ENCODE results near the gene ATF6.

The ATF6 gene

DNA sequence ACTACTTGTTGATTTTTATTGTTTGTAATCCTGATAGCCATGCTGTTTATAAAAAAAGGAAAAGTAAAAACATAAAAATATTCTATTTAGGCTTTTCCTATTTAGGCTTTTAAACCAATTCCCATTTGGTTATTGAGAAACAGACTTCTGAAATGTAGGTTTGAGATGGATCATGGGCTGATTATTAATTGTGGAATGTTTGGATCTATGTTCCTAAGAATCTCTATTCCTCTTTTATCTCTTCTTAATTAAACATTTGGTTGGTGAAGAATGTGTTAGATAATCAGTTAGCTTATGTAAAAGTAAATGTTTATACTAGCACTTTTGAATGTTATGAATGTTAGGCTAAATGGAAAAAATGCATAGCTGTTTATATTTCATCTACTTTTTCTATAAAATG, 97.4 kb downstream of the ATF6 start:
- no peaks in the 10 kb centered on the region for H3K4me1 ChIP-seq (ENCODE audit: low read depth, poor library complexity, severe bottlenecking)
- no peak overlapping the region for H3K4me2 ChIP-seq
- H2AFZ ChIP-seq (ENCODE audit: low read depth) = no peak overlapping the region
- no peak overlapping the region for H3K4me3 ChIP-seq (IDR thresholded peaks at IDR 0.05; ENCODE audit: insufficient read depth, low read depth, low read length)
- no peaks in the 10 kb centered on the region for H3K27me3 ChIP-seq (ENCODE audit: insufficient read depth, low read depth)
- TF ChIP-seq, protein P1, sequence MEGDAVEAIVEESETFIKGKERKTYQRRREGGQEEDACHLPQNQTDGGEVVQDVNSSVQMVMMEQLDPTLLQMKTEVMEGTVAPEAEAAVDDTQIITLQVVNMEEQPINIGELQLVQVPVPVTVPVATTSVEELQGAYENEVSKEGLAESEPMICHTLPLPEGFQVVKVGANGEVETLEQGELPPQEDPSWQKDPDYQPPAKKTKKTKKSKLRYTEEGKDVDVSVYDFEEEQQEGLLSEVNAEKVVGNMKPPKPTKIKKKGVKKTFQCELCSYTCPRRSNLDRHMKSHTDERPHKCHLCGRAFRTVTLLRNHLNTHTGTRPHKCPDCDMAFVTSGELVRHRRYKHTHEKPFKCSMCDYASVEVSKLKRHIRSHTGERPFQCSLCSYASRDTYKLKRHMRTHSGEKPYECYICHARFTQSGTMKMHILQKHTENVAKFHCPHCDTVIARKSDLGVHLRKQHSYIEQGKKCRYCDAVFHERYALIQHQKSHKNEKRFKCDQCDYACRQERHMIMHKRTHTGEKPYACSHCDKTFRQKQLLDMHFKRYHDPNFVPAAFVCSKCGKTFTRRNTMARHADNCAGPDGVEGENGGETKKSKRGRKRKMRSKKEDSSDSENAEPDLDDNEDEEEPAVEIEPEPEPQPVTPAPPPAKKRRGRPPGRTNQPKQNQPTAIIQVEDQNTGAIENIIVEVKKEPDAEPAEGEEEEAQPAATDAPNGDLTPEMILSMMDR (conservative IDR thresholded peaks at IDR 0.05; ENCODE audit: low read depth, low read length) = no peak
- no peaks in the 10 kb centered on the region for H4K20me1 ChIP-seq (ENCODE audit: insufficient read depth)
- H3K36me3 ChIP-seq (ENCODE audit: insufficient read depth) = no peaks in the 10 kb centered on the region
- no peak overlapping the region for H3K9ac ChIP-seq
- H3K27ac ChIP-seq = no peak overlapping the region
- no peaks in the 10 kb centered on the region for H3K79me2 ChIP-seq (ENCODE audit: insufficient read depth, low read depth)

DNA sequence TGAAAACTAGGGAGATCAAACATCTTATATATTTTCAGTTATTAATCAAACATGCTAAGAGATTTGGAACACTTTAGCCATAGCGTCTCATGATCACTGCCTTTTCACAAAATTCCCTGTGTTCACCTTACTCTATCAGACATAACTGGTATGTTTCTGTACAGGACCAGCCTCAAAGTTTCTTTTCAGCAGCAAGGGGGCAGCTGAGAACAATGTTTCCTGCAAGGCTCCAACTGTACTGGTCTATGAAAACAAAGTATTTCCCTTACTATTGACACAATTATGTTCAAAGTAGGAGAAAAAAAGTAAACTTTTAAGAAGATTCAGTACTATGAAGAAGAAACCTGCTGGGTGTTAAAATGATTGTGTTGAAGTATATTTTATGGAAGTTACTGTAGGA, 98.5 kb downstream of the ATF6 start:
- Histone ChIP-seq H3K4me1 (ENCODE audit: low read depth, poor library complexity, severe bottlenecking) (no peaks in the 10 kb centered on the region), H3K36me3 (ENCODE audit: insufficient read depth) (no peaks in the 10 kb centered on the region), H3K4me3 (IDR thresholded peaks at IDR 0.05; ENCODE audit: insufficient read depth, low read depth, low read length) (no peak overlapping the region), H2AFZ (ENCODE audit: low read depth) (no peak overlapping the region), H3K9ac (no peak overlapping the region), H3K27ac (no peak overlapping the region), H3K79me2 (ENCODE audit: insufficient read depth, low read depth) (no peaks in the 10 kb centered on the region), H3K4me2 (no peak overlapping the region), H4K20me1 (ENCODE audit: insufficient read depth) (no peaks in the 10 kb centered on the region), H3K27me3 (ENCODE audit: insufficient read depth, low read depth) (no peaks in the 10 kb centered on the region)
- TF ChIP-seq, protein P1 (conservative IDR thresholded peaks at IDR 0.05; ENCODE audit: low read depth, low read length) = 0 out of 2 replicates have a peak, but pooled peaks have one; percentile 32

DNA sequence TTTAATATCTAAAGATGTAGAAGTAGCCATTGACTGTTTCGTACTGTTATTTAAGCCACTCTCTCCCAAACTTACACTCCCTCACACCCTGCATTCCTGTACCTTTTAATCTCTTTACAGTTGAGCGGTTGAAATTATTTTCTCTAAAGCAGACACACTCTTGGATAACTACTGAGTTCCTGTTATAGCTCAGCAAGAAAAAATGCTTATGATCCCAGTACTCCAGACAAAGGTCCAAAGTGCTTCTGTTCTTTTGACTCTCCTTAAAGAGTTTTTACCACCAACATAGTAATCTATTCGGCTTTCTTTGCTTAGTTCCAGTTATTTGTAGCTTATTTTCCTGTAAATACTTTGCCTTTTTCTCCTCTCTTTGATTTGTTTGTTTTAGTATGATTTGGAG, 100.1 kb downstream of the ATF6 start:
- Histone ChIP-seq H3K4me3 (IDR thresholded peaks at IDR 0.05; ENCODE audit: insufficient read depth, low read depth, low read length) (no peak overlapping the region), H4K20me1 (ENCODE audit: insufficient read depth) (no peaks in the 10 kb centered on the region), H3K27me3 (ENCODE audit: insufficient read depth, low read depth) (no peaks in the 10 kb centered on the region), H3K27ac (no peak overlapping the region), H3K4me1 (ENCODE audit: low read depth, poor library complexity, severe bottlenecking) (no peaks in the 10 kb centered on the region), H2AFZ (ENCODE audit: low read depth) (no peak overlapping the region), H3K79me2 (ENCODE audit: insufficient read depth, low read depth) (no peaks in the 10 kb centered on the region), H3K4me2 (no peak overlapping the region), H3K9ac (no peak overlapping the region), H3K36me3 (ENCODE audit: insufficient read depth) (no peaks in the 10 kb centered on the region)
- TF ChIP-seq, protein P1 (conservative IDR thresholded peaks at IDR 0.05; ENCODE audit: low read depth, low read length) = no peak

DNA sequence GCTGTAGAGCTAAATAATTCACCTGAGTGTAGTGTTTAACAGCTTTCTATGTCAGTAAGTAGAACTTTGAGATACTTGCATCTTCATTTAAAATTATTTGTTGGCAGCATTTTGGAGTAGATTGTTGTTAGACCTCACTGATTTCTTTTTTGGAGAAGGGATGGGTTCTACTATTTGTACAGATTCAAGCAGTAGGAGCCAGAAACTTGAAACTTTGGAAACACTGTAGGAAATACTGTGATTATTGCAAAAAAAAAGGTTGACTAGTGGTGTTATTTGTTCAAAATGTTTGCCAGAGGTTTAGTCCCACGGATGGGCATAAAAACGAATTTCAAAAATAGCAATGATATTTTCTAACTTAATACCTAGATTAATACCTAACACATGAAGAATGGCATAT, 102.7 kb downstream of the ATF6 start:
- Histone ChIP-seq H4K20me1 (ENCODE audit: insufficient read depth) (no peaks in the 10 kb centered on the region), H2AFZ (ENCODE audit: low read depth) (no peak overlapping the region), H3K27ac (no peak overlapping the region), H3K4me3 (IDR thresholded peaks at IDR 0.05; ENCODE audit: insufficient read depth, low read depth, low read length) (no peak overlapping the region), H3K79me2 (ENCODE audit: insufficient read depth, low read depth) (no peaks in the 10 kb centered on the region), H3K27me3 (ENCODE audit: insufficient read depth, low read depth) (no peaks in the 10 kb centered on the region), H3K36me3 (ENCODE audit: insufficient read depth) (no peaks in the 10 kb centered on the region), H3K9ac (no peak overlapping the region), H3K4me2 (no peak overlapping the region), H3K4me1 (ENCODE audit: low read depth, poor library complexity, severe bottlenecking) (no peaks in the 10 kb centered on the region)
- TF ChIP-seq, protein P1 (conservative IDR thresholded peaks at IDR 0.05; ENCODE audit: low read depth, low read length) = no peak

Measured in KMS-11 (cell line).